Measurements from ENCODE around the gene PLCZ1. TPM values are rescaled to one million over a fixed set of nuclear protein-coding genes. Genes with fewer than 3 reads are reported as not detected.

The PLCZ1 gene
- total RNA-seq, 1 experiment from 2014 or later, result not detected

DNA sequence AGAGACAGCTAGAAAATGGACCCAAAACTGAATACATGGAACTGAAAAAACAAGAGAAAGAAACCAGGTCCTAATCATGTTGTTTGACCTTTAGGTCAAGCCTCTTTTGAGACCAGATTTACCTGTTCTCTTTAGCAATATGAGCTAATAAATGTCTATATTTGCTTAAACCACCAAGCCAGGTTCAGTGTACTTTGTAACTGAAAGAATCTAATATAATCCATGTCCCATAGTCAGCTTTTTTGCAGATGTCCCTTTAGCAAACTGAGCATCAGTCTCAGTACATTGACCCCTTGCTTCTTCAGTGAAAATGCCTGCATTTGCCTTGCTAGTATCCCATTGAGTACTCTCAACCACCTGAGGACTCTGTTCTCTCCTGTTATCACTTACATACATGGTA lies 61.7 kb downstream of the PLCZ1 start:
- POLR2A ChIA-PET (ENCODE audit: low non-redundant PET), result no interaction called here
- H3K27me3 ChIP-seq (replicated peaks; ENCODE audit: insufficient read depth, low read depth, low read length, poor library complexity), result no peaks in the 10 kb centered on the region
- no peaks in the 10 kb centered on the region for H3K9me3 ChIP-seq (ENCODE audit: low read depth, low read length, poor library complexity, severe bottlenecking)
- H3K4me3 ChIP-seq (ENCODE audit: low read depth, low read length, poor library complexity, severe bottlenecking), result no peak overlapping the region
- no peaks in the 10 kb centered on the region for H3K4me1 ChIP-seq (ENCODE audit: insufficient read depth, low read length, poor library complexity, severe bottlenecking)
- no peaks in the 10 kb centered on the region for H3K36me3 ChIP-seq (ENCODE audit: insufficient read depth, low read length, poor library complexity, severe bottlenecking)
- CTCF ChIA-PET, result no interaction called here
- no peak overlapping the region for H3K27ac ChIP-seq (ENCODE audit: low read depth, low read length, poor library complexity, severe bottlenecking)
- no peak for TF ChIP-seq EZH2 (IDR thresholded peaks at IDR 0.05; ENCODE audit: borderline replicate concordance, low read depth, low read length, poor library complexity, severe bottlenecking)
- TF ChIP-seq, protein P1, sequence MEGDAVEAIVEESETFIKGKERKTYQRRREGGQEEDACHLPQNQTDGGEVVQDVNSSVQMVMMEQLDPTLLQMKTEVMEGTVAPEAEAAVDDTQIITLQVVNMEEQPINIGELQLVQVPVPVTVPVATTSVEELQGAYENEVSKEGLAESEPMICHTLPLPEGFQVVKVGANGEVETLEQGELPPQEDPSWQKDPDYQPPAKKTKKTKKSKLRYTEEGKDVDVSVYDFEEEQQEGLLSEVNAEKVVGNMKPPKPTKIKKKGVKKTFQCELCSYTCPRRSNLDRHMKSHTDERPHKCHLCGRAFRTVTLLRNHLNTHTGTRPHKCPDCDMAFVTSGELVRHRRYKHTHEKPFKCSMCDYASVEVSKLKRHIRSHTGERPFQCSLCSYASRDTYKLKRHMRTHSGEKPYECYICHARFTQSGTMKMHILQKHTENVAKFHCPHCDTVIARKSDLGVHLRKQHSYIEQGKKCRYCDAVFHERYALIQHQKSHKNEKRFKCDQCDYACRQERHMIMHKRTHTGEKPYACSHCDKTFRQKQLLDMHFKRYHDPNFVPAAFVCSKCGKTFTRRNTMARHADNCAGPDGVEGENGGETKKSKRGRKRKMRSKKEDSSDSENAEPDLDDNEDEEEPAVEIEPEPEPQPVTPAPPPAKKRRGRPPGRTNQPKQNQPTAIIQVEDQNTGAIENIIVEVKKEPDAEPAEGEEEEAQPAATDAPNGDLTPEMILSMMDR (conservative IDR thresholded peaks at IDR 0.05; ENCODE audit: low read depth, low read length), result no peak
- no TSS peak for BruUV-seq (replicated peaks)
- no peak for DNase-seq (ENCODE audit: low spot score)
- intact Hi-C loops (cut with micrococcal nuclease; ENCODE audit: unreplicated experiment), result no loop called here

DNA sequence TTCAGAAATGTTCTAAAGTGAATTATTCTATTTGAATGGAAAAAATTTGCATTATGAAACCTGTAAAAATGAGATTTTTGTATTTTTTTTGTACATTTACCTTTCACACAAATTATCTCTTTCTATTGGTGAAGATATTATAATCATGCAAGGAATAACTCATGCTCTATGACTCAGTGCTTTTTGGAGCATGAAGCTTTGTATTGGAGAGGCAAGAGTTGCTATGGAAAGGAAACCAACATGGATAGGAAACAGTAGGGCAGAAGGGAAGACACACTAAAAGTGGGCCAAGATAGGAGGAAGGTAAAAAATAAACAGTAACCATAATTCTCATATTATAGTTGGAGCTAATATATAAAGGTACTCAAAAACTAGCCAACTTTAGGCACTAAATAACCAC lies 79.0 kb downstream of the PLCZ1 start:
- no peak overlapping the region for H3K27ac ChIP-seq (ENCODE audit: low read depth, low read length, poor library complexity, severe bottlenecking)
- no peaks in the 10 kb centered on the region for H3K36me3 ChIP-seq (ENCODE audit: insufficient read depth, low read length, poor library complexity, severe bottlenecking)
- no peaks in the 10 kb centered on the region for H3K9me3 ChIP-seq (ENCODE audit: low read depth, low read length, poor library complexity, severe bottlenecking)
- BruUV-seq (replicated peaks), result no TSS peak
- TF ChIP-seq, protein P1 (conservative IDR thresholded peaks at IDR 0.05; ENCODE audit: low read depth, low read length), result no peak
- intact Hi-C loops (cut with micrococcal nuclease; ENCODE audit: unreplicated experiment), result no loop called here
- H3K27me3 ChIP-seq (replicated peaks; ENCODE audit: insufficient read depth, low read depth, low read length, poor library complexity), result no peaks in the 10 kb centered on the region
- ChIA-PET POLR2A (ENCODE audit: low non-redundant PET) (no interaction called here), CTCF (no interaction called here)
- DNase-seq (ENCODE audit: low spot score), result no peak
- H3K4me3 ChIP-seq (ENCODE audit: low read depth, low read length, poor library complexity, severe bottlenecking), result no peak overlapping the region
- no peaks in the 10 kb centered on the region for H3K4me1 ChIP-seq (ENCODE audit: insufficient read depth, low read length, poor library complexity, severe bottlenecking)

DNA sequence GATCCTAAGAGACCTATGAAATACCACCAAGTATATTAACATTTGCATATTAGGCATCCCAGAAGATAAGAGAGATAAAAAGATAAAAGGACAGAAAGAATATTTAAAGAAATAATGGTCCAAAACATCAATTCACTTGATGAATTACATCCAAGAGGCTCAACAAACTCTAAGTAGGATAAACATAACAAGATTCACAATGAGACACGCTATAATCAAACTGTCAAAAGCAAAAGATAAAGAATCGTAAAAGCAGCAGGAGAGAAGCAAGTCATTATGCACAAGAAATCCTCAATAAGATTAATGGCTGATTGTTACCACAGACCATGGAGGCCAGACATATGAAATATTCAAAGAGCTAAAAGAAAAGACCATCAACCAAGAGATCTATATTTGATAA lies 79.6 kb downstream of the PLCZ1 start:
- POLR2A ChIA-PET (ENCODE audit: low non-redundant PET), result no interaction called here
- Histone ChIP-seq H3K4me3 (ENCODE audit: low read depth, low read length, poor library complexity, severe bottlenecking) (no peak overlapping the region), H3K27ac (ENCODE audit: low read depth, low read length, poor library complexity, severe bottlenecking) (no peak overlapping the region), H3K4me1 (ENCODE audit: insufficient read depth, low read length, poor library complexity, severe bottlenecking) (no peaks in the 10 kb centered on the region), H3K9me3 (ENCODE audit: low read depth, low read length, poor library complexity, severe bottlenecking) (no peaks in the 10 kb centered on the region), H3K27me3 (replicated peaks; ENCODE audit: insufficient read depth, low read depth, low read length, poor library complexity) (no peaks in the 10 kb centered on the region), H3K36me3 (ENCODE audit: insufficient read depth, low read length, poor library complexity, severe bottlenecking) (no peaks in the 10 kb centered on the region)
- peak; percentile 41 for DNase-seq (ENCODE audit: low spot score)
- CTCF ChIA-PET, result no interaction called here
- no peak for TF ChIP-seq EZH2 (IDR thresholded peaks at IDR 0.05; ENCODE audit: borderline replicate concordance, low read depth, low read length, poor library complexity, severe bottlenecking)
- TF ChIP-seq, protein P1 (conservative IDR thresholded peaks at IDR 0.05; ENCODE audit: low read depth, low read length), result no peak
- intact Hi-C loops (cut with micrococcal nuclease; ENCODE audit: unreplicated experiment), result no loop called here
- BruUV-seq (replicated peaks), result no TSS peak

Data from A673 (cell line).